Nephron (organoid): ENCODE results near the gene CNKSR2.

Experiments
- H3K27ac Mint-ChIP-seq, 3 experiments: 2 replicates each; pipeline ENCODE4 v1.8.0; 2020; ENCODE audit warnings: mixed read lengths in 3 of 3, mild to moderate bottlenecking in 2 of 3, moderate library complexity in 1 of 3
- H3K27me3 Mint-ChIP-seq: 2 replicates; pipeline ENCODE4 v1.8.0; 2021; ENCODE audit warnings: low read depth, mild to moderate bottlenecking, moderate library complexity, mixed read lengths
- H3K36me3 Mint-ChIP-seq: 2 replicates; pipeline ENCODE4 v1.8.0; 2020; ENCODE audit warnings: low read depth, mixed read lengths
- H3K4me1 Mint-ChIP-seq: 2 replicates; pipeline ENCODE4 v1.8.0; 2020; ENCODE audit warnings: mixed read lengths
- H3K4me3 Mint-ChIP-seq, 3 experiments: 2 replicates each; pipeline ENCODE4 v1.8.0; 2020; ENCODE audit warnings: mild to moderate bottlenecking in 3 of 3, mixed read lengths in 3 of 3, moderate library complexity in 2 of 3
- H3K9me3 Mint-ChIP-seq: 2 replicates; pipeline ENCODE4 v1.8.0; 2020; ENCODE audit warnings: mixed read lengths
- CTCF ChIP-seq, 3 experiments: fragments of 200-600 bp; sonication (generic); IDR thresholded peaks; one replicate each; pipeline ENCODE4 v1.5.0; 2021; ENCODE audit warnings: antibody characterized with exemption in 3 of 3; ENCODE audit not compliant: unreplicated experiment in 3 of 3

Gene CNKSR2

GRCh38 chrX:21657318-21658151, 283.3 kb downstream of the CNKSR2 start:
- Mint-ChIP-seq H3K27ac (no peak overlapping the region), H3K4me3 (no peak overlapping the region), H3K9me3 (peaks cover 4% of the 10 kb centered on the region), H3K27me3 (no peaks in the 10 kb centered on the region), H3K4me1 (peaks cover 36% of the 10 kb centered on the region), H3K36me3 (peaks cover 4% of the 10 kb centered on the region)
- no peak for TF ChIP-seq CTCF (IDR thresholded peaks at IDR 0.05; ENCODE audit: unreplicated experiment in 3 of 3)

- peaks cover 4% of the 10 kb centered on the region for H3K36me3 Mint-ChIP-seq
- no peaks in the 10 kb centered on the region for H3K27me3 Mint-ChIP-seq
- TF ChIP-seq CTCF (IDR thresholded peaks at IDR 0.05; ENCODE audit: unreplicated experiment in 3 of 3), result no peak
- H3K9me3 Mint-ChIP-seq, result peaks cover 4% of the 10 kb centered on the region
- H3K4me3 Mint-ChIP-seq, result no peak within 1 kb of the TSS
- H3K4me1 Mint-ChIP-seq, result peaks cover 41% of the 10 kb centered on the region
- peak within 1 kb of the TSS in 1 of 3 experiments; percentile 67 for H3K27ac Mint-ChIP-seq
Measured at GRCh38 chrX:21658152-21658737, 284.0 kb downstream of the CNKSR2 start, which contains the start of gene KLHL34. KLHL34 (minus strand) TSS chrX:21658330; CDS start chrX:21657788, 542 bp downstream.

GRCh38 chrX:21658746-21659145, 284.5 kb downstream of the CNKSR2 start:
- no peaks in the 10 kb centered on the region for H3K27me3 Mint-ChIP-seq
- TF ChIP-seq CTCF (IDR thresholded peaks at IDR 0.05; ENCODE audit: unreplicated experiment in 3 of 3), result no peak

GRCh38 chrX:21659320-21659719, 285.1 kb downstream of the CNKSR2 start:
- peak overlapping the region in 1 of 3 experiments; percentile 67 for H3K27ac Mint-ChIP-seq
- H3K36me3 Mint-ChIP-seq, result peaks cover 4% of the 10 kb centered on the region
- no peak overlapping the region for H3K4me3 Mint-ChIP-seq
- H3K4me1 Mint-ChIP-seq, result peaks cover 34% of the 10 kb centered on the region
- H3K27me3 Mint-ChIP-seq, result no peaks in the 10 kb centered on the region
- no peak for TF ChIP-seq CTCF (IDR thresholded peaks at IDR 0.05; ENCODE audit: unreplicated experiment in 3 of 3)
- H3K9me3 Mint-ChIP-seq, result peaks cover 4% of the 10 kb centered on the region

More at GRCh38 chrX:21658746-21659145, 284.5 kb downstream of the CNKSR2 start:
- no peak overlapping the region for H3K4me3 Mint-ChIP-seq
- peak overlapping the region in 1 of 3 experiments; percentile 67 for H3K27ac Mint-ChIP-seq
- H3K36me3 Mint-ChIP-seq, result peaks cover 4% of the 10 kb centered on the region
- H3K9me3 Mint-ChIP-seq, result peaks cover 4% of the 10 kb centered on the region
- peaks cover 39% of the 10 kb centered on the region for H3K4me1 Mint-ChIP-seq

GRCh38 chrX:21660156-21660555, 285.9 kb downstream of the CNKSR2 start:
- Mint-ChIP-seq H3K27ac (peak overlapping the region in 1 of 3 experiments; percentile 15), H3K36me3 (peaks cover 4% of the 10 kb centered on the region), H3K27me3 (no peaks in the 10 kb centered on the region), H3K4me1 (peaks cover 26% of the 10 kb centered on the region), H3K4me3 (no peak overlapping the region), H3K9me3 (peaks cover 4% of the 10 kb centered on the region)
- TF ChIP-seq CTCF (IDR thresholded peaks at IDR 0.05; ENCODE audit: unreplicated experiment in 3 of 3), result no peak
